Dermis microvascular lymphatic vessel endothelial cell (primary cell): Measurements from ENCODE around the gene CTNNA2. TPM values are rescaled to one million over a fixed set of nuclear protein-coding genes. Genes with fewer than 3 reads are reported as not detected.

Source experiments
- DNase-seq, 2 donors: peaks; one replicate each; pipeline versions ENCODE4 v3.0.0 to v3.0.0-alpha.2; 2010; ENCODE audit warnings: low read depth in 2 of 2
- total RNA-seq: library from RNA; depleted of rRNA; stranded (reverse); fragments of >200 nt; gene quantifications from 2 replicates; pipeline ENCODE4 v1.2.1, GENCODE V29; 2014

Gene CTNNA2
- not detected in 2 replicates for total RNA-seq

GRCh38 chr2:79512442-79513401 is at the start of gene CTNNA2:
TSS of gene CTNNA2 (plus strand) at chr2:79513051.
- DNase-seq, result peak in 1 of 2 donors; percentile 24

DNA sequence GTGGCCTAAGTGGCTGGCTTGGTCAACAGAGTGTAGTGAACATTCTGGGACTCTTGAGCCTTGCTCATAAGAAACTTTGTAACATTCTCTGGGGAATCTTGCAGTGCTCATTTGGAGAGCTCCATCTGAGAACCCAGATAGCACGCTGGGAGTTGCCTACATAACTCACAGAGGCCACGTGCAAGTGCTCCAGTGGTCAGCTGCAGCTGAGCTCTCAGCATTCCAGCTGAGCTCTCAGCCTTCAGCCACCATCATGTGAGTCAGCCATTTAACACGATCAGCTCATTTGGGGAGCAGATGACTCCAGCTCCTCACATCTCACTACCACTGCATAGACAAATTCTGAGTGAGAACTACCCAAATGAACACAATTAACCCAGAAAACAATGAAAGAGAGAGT is 25.5 kb upstream of the CTNNA2 start:
- no peak for DNase-seq

GRCh38 chr2:79511320-79511951 is 1.4 kb upstream of the CTNNA2 start:
- DNase-seq, result peak in 1 of 2 donors; percentile 48

DNA sequence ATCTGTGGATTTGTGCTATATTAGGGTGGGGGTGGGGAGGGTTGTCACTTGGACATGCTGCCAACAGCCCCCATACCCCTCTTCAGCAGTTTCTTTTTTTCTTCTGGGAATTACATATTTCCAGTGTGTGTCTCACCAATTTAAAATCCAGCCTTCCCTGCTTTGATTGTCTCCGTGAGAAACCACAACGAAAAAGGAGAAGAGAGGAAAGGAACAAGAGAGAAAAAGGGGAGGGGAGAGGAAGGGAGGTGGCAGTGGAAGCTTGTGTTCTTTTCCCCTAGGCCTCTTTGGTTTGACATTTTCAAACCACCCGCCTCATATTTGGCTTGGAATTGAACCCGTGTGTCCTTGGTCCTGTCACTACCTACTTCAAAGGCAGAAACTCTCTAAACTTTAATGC is 860 bp downstream of the CTNNA2 start:
- DNase-seq, result no peak

DNA sequence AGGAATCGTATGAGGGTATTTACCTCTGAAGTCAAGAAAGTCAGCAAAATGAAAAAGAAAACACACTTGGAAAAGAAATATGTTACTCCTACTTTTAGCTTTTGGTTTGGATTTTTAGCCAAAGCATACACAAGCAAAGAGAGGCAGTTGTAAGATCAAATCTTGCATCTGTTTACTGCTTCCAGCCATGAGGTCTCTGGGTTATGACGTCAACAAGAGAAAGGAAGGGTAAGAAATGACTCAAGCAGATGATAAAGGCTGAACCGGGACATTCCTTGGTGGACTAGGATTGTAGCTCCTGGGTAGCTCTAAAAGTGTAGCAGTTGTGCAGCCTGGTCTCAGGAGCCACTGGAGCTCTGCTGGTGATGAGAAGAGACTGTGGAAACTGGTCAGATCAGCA is 16.8 kb downstream of the CTNNA2 start:
- no peak for DNase-seq

GRCh38 chr2:79530443-79530842 is 17.6 kb downstream of the CTNNA2 start:
- DNase-seq, result no peak

DNA sequence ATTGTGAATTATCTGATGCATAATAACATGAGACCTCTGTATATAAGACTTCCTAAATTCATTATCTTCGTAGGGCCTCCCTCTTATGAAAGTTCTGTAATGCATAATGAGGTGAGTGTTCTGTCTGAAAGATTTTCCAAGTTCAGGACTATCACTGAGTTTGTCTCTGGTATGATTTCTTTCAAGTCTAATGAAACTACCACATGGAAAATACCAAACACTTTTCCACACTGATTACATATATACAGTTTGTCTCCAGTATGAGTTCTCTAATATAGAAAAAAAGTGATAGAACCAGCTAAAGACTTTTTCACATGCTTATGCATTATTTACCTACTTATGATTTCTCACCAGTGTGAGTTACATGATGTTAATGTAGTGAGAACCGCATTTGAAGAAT is 34.7 kb downstream of the CTNNA2 start:
- no peak for DNase-seq

DNA sequence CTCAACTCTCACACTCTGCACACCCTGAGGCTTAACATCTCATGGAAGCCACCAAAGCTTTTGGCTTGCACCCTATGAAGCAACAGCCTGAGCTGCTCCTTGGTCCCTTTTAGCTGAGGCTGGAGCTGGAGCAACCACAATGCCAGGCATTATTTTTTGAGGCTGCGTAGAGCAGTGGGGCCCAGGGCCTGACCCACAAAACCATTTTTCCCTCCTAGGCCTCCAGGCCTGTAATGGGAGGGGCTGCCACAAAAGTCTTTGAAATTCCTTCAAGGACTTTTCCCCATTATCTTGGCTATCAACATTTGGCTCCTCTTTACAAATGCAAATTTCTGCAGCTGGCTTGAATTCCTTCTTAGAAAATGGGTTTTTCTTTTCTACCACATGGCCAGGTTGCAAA is 39.8 kb downstream of the CTNNA2 start:
- no peak for DNase-seq

- DNase-seq, result no peak
Measured at GRCh38 chr2:79554899-79555298, 42.0 kb downstream of the CTNNA2 start.

- no peak for DNase-seq
Measured at GRCh38 chr2:79564065-79564464, 51.2 kb downstream of the CTNNA2 start.

- no peak for DNase-seq
Measured at GRCh38 chr2:79569048-79569447, 56.2 kb downstream of the CTNNA2 start.

- DNase-seq, result no peak
Measured at GRCh38 chr2:79573895-79574674, 61.2 kb downstream of the CTNNA2 start.

DNA sequence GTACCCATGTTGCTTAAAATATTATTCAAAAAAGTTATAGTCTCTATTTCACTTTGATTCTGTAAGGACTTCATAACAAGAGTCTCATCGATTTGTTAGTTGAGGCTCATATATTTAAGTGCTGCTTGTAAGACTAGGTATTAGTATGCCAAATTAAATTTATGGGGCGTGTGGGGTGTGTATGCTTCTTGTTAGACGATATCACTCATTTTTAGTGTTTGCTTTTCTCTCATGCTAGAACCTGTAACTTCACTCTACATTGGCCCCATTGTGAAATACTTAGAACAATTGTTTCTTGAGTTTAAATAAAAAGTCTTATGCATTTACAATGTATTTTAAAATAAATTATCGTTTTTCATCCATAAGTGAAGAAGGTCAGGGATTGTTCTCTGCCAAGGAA is 63.6 kb downstream of the CTNNA2 start:
- no peak for DNase-seq

DNA sequence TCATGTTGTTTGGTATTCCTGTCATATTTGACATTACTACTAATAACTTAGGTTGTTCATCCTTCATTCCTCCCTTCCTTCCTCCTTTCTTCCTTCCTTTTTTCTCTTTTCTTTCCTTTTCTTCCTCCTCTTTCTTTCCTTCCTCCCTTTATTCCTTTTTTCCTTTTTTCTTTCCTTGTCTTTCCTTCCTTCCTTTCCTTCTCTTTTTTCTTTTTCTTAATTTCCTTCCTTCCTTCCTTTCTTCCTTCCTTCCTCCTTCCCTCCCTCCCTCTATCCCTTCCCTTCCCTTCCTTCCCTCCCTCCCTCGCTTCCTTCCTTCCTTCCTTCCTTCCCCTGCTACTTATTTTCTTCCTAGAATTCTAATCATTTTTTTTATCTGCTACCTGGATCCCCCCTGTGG is 66.1 kb downstream of the CTNNA2 start:
- no peak for DNase-seq

DNA sequence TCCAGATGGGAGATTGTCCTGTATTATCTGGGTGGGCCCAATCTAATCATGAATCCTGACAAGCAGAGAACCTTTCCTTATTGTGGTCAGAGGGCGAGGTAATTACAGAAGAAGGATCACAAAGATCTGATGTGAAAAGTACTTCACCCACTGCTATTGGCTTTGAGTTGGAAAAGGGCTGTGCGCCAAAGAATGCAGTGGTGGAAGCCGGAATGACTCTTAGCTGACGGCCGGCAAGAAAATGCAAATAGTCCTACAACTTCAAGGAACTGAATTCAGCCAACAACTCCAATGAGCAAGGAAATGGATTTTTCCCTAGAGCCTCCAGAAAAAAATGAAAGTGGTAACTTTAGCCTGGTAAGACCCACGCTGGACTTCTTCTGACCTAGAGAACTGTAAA is 67.3 kb downstream of the CTNNA2 start:
- no peak for DNase-seq

GRCh38 chr2:79585701-79586433 is 73.0 kb downstream of the CTNNA2 start:
- no peak for DNase-seq

- DNase-seq, result no peak
Measured at GRCh38 chr2:79591281-79591680, 78.4 kb downstream of the CTNNA2 start.

- DNase-seq, result no peak
Measured at GRCh38 chr2:79593237-79593867, 80.5 kb downstream of the CTNNA2 start.

DNA sequence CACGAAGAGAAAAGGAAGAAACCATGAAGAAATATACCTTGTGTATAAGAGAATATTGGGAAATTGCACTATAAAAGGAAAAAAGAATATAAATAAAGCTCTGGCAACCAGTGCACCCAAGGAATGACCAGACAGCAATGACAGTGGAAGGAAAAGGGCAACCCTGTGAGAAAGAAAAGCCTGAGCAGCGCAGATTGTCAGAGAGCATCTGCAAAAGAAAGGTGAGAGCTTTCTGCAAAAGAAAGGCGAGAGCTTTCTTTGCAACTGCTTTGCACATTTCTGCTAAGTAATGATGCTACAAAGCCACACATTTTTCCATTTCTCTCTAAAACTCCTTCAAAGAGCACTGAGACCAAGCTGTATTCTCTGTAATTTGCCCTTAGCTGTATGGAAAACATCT is 83.6 kb downstream of the CTNNA2 start:
- no peak for DNase-seq

DNA sequence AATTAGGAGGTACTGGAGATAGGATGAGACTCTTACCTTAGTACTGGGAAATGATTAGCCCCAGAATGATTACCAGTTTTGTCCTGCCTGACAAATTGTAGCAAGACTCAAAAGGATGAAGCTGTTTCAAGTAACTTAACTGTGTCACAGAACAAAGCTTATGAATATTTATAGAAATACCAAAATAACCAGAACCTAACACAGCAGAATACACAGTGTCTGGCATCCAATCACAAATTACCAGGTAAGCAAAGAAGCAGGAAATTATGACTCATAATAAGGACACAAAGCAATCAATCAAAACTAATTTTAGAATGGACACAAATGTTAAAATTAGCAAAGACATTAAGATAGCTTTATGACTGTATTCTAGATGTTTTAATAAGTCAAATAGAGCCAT is 91.9 kb downstream of the CTNNA2 start:
- no peak for DNase-seq

GRCh38 chr2:79611448-79612016 is 98.7 kb downstream of the CTNNA2 start:
- DNase-seq, result no peak
